ENCODE results near the gene STIMATE.

The STIMATE gene

DNA sequence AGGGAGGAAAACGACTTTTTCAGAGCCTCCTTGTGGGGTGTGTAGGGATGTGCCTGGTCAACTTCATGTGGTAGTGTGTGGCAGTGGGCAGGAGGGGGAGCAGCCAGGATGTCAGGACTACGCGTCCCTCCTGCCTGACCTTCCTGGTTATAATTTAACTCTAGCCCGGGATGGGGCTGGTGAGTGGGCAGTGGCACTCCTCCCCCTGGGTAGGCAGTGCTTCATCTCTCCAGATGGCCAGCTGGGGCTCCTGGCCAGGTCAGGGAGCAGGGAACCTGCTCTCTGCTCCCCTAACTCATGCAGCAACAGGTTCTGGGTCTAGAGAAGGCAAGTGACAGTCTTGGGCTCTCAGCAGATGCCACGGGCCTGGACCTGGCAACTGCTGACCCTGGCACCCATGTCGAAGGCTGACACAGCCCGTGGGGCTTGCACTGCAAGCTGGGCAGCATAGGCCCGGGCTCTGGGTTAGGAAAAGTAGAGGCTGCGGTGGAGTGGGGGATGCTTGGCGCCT, 69.4 kb downstream of the STIMATE start:
- TF ChIP-seq, protein P1, sequence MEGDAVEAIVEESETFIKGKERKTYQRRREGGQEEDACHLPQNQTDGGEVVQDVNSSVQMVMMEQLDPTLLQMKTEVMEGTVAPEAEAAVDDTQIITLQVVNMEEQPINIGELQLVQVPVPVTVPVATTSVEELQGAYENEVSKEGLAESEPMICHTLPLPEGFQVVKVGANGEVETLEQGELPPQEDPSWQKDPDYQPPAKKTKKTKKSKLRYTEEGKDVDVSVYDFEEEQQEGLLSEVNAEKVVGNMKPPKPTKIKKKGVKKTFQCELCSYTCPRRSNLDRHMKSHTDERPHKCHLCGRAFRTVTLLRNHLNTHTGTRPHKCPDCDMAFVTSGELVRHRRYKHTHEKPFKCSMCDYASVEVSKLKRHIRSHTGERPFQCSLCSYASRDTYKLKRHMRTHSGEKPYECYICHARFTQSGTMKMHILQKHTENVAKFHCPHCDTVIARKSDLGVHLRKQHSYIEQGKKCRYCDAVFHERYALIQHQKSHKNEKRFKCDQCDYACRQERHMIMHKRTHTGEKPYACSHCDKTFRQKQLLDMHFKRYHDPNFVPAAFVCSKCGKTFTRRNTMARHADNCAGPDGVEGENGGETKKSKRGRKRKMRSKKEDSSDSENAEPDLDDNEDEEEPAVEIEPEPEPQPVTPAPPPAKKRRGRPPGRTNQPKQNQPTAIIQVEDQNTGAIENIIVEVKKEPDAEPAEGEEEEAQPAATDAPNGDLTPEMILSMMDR (conservative IDR thresholded peaks at IDR 0.05; ENCODE audit: low read depth, low read length), result no peak
- DNase-seq (ENCODE audit: low read depth), result peak; percentile 10
- H3K4me3 ChIP-seq (ENCODE audit: low read depth, low read length), result no peak overlapping the region

DNA sequence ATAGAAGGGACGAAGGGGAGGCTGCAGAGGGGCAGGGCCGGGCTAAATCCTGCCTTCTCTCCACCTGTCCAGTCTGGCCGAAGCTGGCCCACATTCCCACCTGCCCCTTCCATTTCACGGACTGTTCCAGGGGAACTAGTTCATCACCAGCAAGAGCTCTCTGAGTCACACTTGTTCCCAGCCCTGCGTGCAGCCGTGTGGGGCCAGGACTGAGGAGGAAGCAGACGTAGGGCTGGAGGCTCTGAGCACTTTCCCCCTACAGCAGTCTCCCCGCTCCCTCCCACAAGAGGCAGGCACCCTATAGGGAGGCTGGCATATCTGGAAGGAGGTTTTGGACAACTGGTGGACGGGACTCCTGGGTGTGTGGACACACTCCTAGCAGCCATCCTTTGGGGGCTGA, 69.9 kb downstream of the STIMATE start:
- DNase-seq (ENCODE audit: low read depth), result peak; percentile 49
- TF ChIP-seq, protein P1 (conservative IDR thresholded peaks at IDR 0.05; ENCODE audit: low read depth, low read length), result no peak
- no peak overlapping the region for H3K4me3 ChIP-seq (ENCODE audit: low read depth, low read length)

DNA sequence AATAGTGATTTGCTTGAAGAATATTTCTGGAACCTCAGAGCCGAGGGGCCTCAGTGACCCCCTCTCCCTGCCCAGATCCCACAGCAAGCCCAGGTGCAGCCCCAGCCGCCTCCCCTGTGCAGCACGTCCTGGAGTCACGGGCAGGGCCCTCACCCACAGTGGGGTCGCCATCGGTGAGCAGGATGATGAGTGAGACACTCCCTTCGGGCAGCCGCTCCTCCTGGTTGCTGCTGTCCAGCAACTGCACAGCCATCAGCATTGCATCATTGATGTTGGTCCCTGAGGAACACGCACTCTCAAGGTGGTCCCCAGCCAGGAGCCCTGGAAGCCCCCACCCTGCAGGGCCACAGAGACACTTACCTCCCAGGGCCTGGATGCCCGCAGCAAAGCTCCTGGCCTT, 73.3 kb downstream of the STIMATE start:
- no peak for DNase-seq (ENCODE audit: low read depth)
- TF ChIP-seq, protein P1 (conservative IDR thresholded peaks at IDR 0.05; ENCODE audit: low read depth, low read length), result no peak
- H3K4me3 ChIP-seq (ENCODE audit: low read depth, low read length), result no peak overlapping the region

DNA sequence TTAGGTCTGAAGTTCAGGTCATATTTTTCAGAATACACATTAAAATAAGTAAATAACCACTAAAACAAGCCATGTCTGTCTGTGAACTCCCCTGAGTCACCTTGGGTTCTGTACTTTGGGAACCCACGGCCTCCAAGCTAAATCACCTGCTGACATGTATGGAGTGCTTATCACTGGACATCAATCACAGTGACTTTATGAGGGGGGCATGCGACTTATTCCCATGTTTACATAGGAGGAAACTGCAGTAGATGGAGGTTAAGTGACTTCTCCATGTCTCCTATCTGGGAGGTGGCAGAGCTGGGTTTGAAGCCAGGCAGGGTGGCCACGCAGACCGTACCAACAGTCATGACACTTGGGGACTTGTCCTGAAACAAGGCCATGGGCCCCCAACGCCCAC, 75.0 kb downstream of the STIMATE start:
- no peak overlapping the region for H3K4me3 ChIP-seq (ENCODE audit: low read depth, low read length)
- TF ChIP-seq, protein P1 (conservative IDR thresholded peaks at IDR 0.05; ENCODE audit: low read depth, low read length), result no peak
- DNase-seq (ENCODE audit: low read depth), result no peak

DNA sequence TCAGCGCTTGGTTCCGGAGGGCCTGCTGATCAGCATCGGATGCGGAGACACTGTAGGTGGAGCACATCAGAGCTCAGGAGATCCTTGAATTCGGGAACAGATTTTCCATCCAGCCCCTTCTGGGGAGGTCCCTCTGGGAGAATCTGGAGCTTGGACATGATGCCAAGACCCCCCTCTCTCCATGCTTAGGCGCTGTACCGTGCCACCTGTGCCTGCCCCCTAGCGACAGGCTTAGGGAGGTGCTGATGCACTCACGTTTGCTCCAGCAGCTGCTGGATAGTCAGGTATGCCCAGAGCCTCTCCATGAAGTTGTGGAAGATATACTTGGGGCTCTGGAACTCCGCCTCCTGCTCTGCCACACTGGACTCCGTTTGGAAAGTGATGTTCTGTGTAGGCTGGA, 76.6 kb downstream of the STIMATE start:
- H3K4me3 ChIP-seq (ENCODE audit: low read depth, low read length), result no peak overlapping the region
- TF ChIP-seq, protein P1 (conservative IDR thresholded peaks at IDR 0.05; ENCODE audit: low read depth, low read length), result peak; percentile 79
- peak; percentile 53 for DNase-seq (ENCODE audit: low read depth)

DNA sequence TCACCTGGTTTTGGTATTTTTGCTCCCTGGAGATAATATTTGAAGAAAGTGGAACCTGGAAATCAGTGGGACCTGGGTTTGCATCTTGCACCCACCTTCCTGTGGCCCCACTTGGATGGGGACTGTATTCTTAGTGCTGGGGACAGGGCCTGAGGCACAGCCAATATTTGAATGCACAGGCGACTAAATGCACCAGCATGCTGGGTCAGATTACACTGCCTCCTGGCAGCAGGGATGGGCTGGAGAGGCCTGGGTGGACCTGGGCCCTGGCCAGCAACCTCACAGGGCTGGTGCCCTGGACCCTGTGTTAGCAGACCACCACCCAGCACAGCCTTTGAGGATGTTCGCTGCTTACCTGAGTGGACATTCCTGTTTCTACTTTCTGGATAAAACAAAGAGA, 77.4 kb downstream of the STIMATE start:
- H3K4me3 ChIP-seq (ENCODE audit: low read depth, low read length), result no peak overlapping the region

DNA sequence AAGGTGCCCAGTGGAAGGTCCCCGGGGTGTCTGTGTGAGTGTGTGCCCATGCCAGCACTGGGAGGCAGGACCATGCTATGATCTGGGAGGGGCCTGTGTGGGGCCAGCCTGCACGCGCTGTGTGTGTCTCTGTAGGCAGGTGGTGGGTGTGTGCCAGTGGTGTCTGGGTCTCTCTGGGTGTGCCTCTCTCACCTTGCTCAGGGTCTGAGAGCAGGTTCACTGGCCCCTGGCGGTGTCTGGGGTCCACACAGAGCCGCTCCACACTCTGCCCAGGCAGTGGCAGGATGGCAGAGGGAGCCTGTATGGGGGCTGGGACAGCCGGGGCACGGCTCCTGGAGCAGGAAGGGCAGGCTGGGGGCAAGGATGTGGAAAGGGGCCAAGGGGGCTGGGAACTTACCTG, 79.5 kb downstream of the STIMATE start:
- no peak for DNase-seq (ENCODE audit: low read depth)
- TF ChIP-seq, protein P1 (conservative IDR thresholded peaks at IDR 0.05; ENCODE audit: low read depth, low read length), result no peak

More for the DNA sequence above, 77.4 kb downstream of the STIMATE start:
- TF ChIP-seq, protein P1 (conservative IDR thresholded peaks at IDR 0.05; ENCODE audit: low read depth, low read length), result no peak
- DNase-seq (ENCODE audit: low read depth), result no peak

More for the DNA sequence above, 79.5 kb downstream of the STIMATE start:
- H3K4me3 ChIP-seq (ENCODE audit: low read depth, low read length), result no peak overlapping the region

All from choroid plexus epithelial cell (primary cell).